Loucy (cell line): ENCODE data around the gene SYNGAP1.

ENCODE experiments used
- EZH2phosphoT487 ChIP-seq: fragments of 200-600 bp; IDR thresholded peaks from 2 replicates; pipeline ENCODE4 v1.6.1; 2018; ENCODE audit warnings: antibody characterized with exemption, mild to moderate bottlenecking, moderate library complexity, borderline replicate concordance
- TF ChIP-seq, protein P1 (sequence below): fragments of 200-600 bp; sonication (generic); conservative IDR thresholded peaks from 2 replicates; pipeline ENCODE4 v1.5.1; 2014; ENCODE audit warnings: mild to moderate bottlenecking, antibody characterized with exemption, low read length

DNA sequence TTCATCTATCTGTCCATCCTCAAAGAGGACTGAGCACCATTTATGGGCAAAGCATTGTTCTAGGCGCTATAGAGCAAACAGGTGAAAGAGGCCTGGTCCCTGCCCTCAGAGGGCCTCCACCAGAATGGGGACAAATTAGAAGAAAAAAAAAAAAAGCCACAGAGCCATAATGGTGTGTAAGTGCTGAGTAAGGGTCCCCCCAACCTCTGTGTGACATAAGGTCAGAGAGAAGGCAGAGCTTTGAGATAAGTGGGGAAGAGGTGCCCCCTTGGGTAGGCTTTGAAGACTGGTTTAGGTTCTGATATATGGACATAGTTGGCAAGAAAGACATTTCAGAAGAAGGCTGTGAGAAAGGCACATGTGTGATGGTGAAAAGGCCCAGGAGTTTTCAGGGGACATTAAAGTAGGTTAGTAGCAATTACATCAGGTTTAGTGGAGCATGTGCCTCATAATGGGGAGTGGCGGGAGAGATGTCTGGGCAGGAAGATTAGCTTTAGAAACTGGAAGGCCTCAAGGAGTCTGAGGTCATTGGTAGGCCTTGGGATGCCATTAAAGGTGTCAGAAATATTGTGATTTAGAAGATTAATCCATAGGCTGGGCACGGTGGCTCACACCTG, 19.2 kb downstream of the SYNGAP1 start:
- TF ChIP-seq, protein P1, sequence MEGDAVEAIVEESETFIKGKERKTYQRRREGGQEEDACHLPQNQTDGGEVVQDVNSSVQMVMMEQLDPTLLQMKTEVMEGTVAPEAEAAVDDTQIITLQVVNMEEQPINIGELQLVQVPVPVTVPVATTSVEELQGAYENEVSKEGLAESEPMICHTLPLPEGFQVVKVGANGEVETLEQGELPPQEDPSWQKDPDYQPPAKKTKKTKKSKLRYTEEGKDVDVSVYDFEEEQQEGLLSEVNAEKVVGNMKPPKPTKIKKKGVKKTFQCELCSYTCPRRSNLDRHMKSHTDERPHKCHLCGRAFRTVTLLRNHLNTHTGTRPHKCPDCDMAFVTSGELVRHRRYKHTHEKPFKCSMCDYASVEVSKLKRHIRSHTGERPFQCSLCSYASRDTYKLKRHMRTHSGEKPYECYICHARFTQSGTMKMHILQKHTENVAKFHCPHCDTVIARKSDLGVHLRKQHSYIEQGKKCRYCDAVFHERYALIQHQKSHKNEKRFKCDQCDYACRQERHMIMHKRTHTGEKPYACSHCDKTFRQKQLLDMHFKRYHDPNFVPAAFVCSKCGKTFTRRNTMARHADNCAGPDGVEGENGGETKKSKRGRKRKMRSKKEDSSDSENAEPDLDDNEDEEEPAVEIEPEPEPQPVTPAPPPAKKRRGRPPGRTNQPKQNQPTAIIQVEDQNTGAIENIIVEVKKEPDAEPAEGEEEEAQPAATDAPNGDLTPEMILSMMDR, result no peak
- TF ChIP-seq EZH2phosphoT487, result no peak
